CD8-positive, alpha-beta memory T cell (primary cell): ENCODE data around the gene ZBTB16. TPM values are rescaled to one million over a fixed set of nuclear protein-coding genes. Genes with fewer than 3 reads are reported as not detected.

Experiments used
- CTCF ChIA-PET: fragments of 350-600 bp; sonication (Branson Sonifier 250); formaldehyde crosslinking; loops from one replicate; lab custom pipeline; 2021; ENCODE audit warnings: antibody characterized with exemption; lab: Charles Lee
- POLR2A ChIA-PET: fragments of 350-600 bp; sonication (Branson Sonifier 250); formaldehyde crosslinking; loops from one replicate; lab custom pipeline; 2021; ENCODE audit warnings: antibody characterized with exemption; lab: Charles Lee
- DNase-seq, 5 donors: peaks; one replicate each; pipeline versions ENCODE4 v3.0.0 to v3.0.0-alpha.2; 2020 to 2022; ENCODE audit warnings: mixed read lengths in 1 of 5
- H3K27ac ChIP-seq: one replicate; pipeline ENCODE4 v1.7.0; 2013; ENCODE audit warnings: low read depth, mild to moderate bottlenecking, low read length, moderate library complexity
- H3K27me3 ChIP-seq: 2 replicates; pipeline ENCODE4 v1.7.0; 2013; ENCODE audit warnings: low read length, mild to moderate bottlenecking; ENCODE audit not compliant: insufficient read depth, poor library complexity, severe bottlenecking
- H3K36me3 ChIP-seq: 2 replicates; pipeline ENCODE4 v1.7.0; 2013; ENCODE audit warnings: mild to moderate bottlenecking, low read length, moderate library complexity; ENCODE audit not compliant: insufficient read depth
- H3K4me1 ChIP-seq: 2 replicates; pipeline ENCODE4 v1.7.0; 2013; ENCODE audit warnings: mild to moderate bottlenecking, low read length, moderate library complexity; ENCODE audit not compliant: insufficient read depth
- H3K4me3 ChIP-seq: 2 replicates; pipeline ENCODE4 v1.7.0; 2013; ENCODE audit warnings: mild to moderate bottlenecking, low read length
- H3K9me3 ChIP-seq: 2 replicates; pipeline ENCODE4 v1.7.0; 2013; ENCODE audit warnings: mild to moderate bottlenecking, low read length
- H3K27ac Mint-ChIP-seq, 8 donors: one replicate each; pipeline ENCODE4 v1.8.0; 2020 to 2021; ENCODE audit warnings: mixed read lengths in 8 of 8, mild to moderate bottlenecking in 6 of 8, inconsistent platforms in 3 of 8, moderate library complexity in 3 of 8
- H3K27me3 Mint-ChIP-seq, 2 donors: one replicate each; pipeline ENCODE4 v1.8.0; 2020 to 2021; ENCODE audit warnings: mixed read lengths in 2 of 2, mild to moderate bottlenecking in 1 of 2, moderate library complexity in 1 of 2
- H3K36me3 Mint-ChIP-seq, 3 donors: one replicate each; pipeline ENCODE4 v1.8.0; 2020 to 2021; ENCODE audit warnings: mixed read lengths in 3 of 3, inconsistent platforms in 1 of 3, mild to moderate bottlenecking in 1 of 3
- H3K4me1 Mint-ChIP-seq, 3 donors: one replicate each; pipeline ENCODE4 v1.8.0; 2020 to 2021; ENCODE audit warnings: mixed read lengths in 3 of 3, inconsistent platforms in 1 of 3, mild to moderate bottlenecking in 1 of 3
- H3K4me3 Mint-ChIP-seq, 7 donors: one replicate each; pipeline ENCODE4 v1.8.0; 2020 to 2021; ENCODE audit warnings: mixed read lengths in 7 of 7, mild to moderate bottlenecking in 6 of 7, moderate library complexity in 4 of 7, inconsistent platforms in 2 of 7
- H3K9me3 Mint-ChIP-seq, 5 donors: one replicate each; pipeline ENCODE4 v1.8.0; 2020 to 2022; ENCODE audit warnings: mixed read lengths in 5 of 5, mild to moderate bottlenecking in 3 of 5, moderate library complexity in 2 of 5, inconsistent platforms in 1 of 5
- polyA plus RNA-seq: library from polyadenylated mRNA; unstranded; fragments of 300-500 nt; fragmentation: Illumina TruSeq; gene quantifications from one replicate; pipeline ENCODE4 v1.2.3, GENCODE V29; 2021
- total RNA-seq, 2 experiments: library from RNA; stranded (reverse); gene quantifications; one replicate each; pipeline ENCODE4 v1.2.3, GENCODE V29; 2021

Gene ZBTB16
- 1 to 10 TPM; 2.1 to 2.2 TPM for total RNA-seq
- polyA plus RNA-seq = 71.9 TPM

- no peaks in the 10 kb centered on the region for H3K36me3 ChIP-seq
- peaks cover 0 to 4% (median 0%) of the 10 kb centered on the region in 3 donors for H3K36me3 Mint-ChIP-seq
- peaks cover 18 to 24% of the 10 kb centered on the region in 2 donors for H3K27me3 Mint-ChIP-seq
- H3K9me3 ChIP-seq = no peaks in the 10 kb centered on the region
- H3K27me3 ChIP-seq = peaks cover 15% of the 10 kb centered on the region
- peak within 1 kb of the TSS; percentile 69 for H3K4me3 ChIP-seq
- peak; percentile 38 to 71 (median 68) for DNase-seq
- H3K4me1 Mint-ChIP-seq = peaks cover 14 to 24% (median 16%) of the 10 kb centered on the region in 3 donors
- H3K27ac ChIP-seq = peak within 1 kb of the TSS; percentile 43
- H3K4me1 ChIP-seq = peaks cover 8% of the 10 kb centered on the region
- H3K9me3 Mint-ChIP-seq = no peaks in the 10 kb centered on the region
- ChIA-PET CTCF (interaction anchor here (0.9 to 3.2 kb wide), 13 partner anchors 9 to 203 kb away, joined by 3 to 15 read pairs (median 4); no protein-coding TSS in a partner anchor), POLR2A (interaction anchor here (0.7 kb wide), 1 partner anchor 133 kb away, joined by 4 read pairs; no protein-coding TSS in a partner anchor)
- H3K27ac Mint-ChIP-seq = peak within 1 kb of the TSS; percentile 23 to 98 (median 92)
- peak within 1 kb of the TSS; percentile 88 to 96 (median 95) for H3K4me3 Mint-ChIP-seq
Observed at GRCh38 chr11:114059278-114059983, at the start of gene ZBTB16. Gene ZBTB16, plus strand, starts transcription at chr11:114059711. Its CDS starts 3,590 bp downstream, at chr11:114063301.

- Histone ChIP-seq H3K4me1 (no peaks in the 10 kb centered on the region), H3K36me3 (no peaks in the 10 kb centered on the region), H3K27me3 (no peaks in the 10 kb centered on the region), H3K9me3 (no peaks in the 10 kb centered on the region), H3K4me3 (no peak overlapping the region), H3K27ac (no peak overlapping the region)
- Mint-ChIP-seq H3K4me3 (no peak overlapping the region), H3K4me1 (no peaks in the 10 kb centered on the region), H3K27ac (no peak overlapping the region), H3K36me3 (no peaks in the 10 kb centered on the region), H3K9me3 (no peaks in the 10 kb centered on the region), H3K27me3 (peaks cover 6 to 22% of the 10 kb centered on the region in 2 donors)
- DNase-seq = no peak
- POLR2A ChIA-PET = no interaction called here
- CTCF ChIA-PET = no interaction called here
Observed at GRCh38 chr11:114010931-114011330, 48.6 kb upstream of the ZBTB16 start.

GRCh38 chr11:114011443-114011842 is 48.1 kb upstream of the ZBTB16 start:
- DNase-seq = no peak
- no peak overlapping the region for H3K4me3 ChIP-seq
- POLR2A ChIA-PET = no interaction called here
- Mint-ChIP-seq H3K9me3 (no peaks in the 10 kb centered on the region), H3K27me3 (peaks cover 6 to 22% of the 10 kb centered on the region in 2 donors), H3K27ac (peak overlapping the region in 1 of 8 donors; percentile 3), H3K36me3 (no peaks in the 10 kb centered on the region), H3K4me3 (no peak overlapping the region), H3K4me1 (no peaks in the 10 kb centered on the region)
- no peaks in the 10 kb centered on the region for H3K4me1 ChIP-seq
- H3K9me3 ChIP-seq = no peaks in the 10 kb centered on the region
- CTCF ChIA-PET = no interaction called here
- H3K36me3 ChIP-seq = no peaks in the 10 kb centered on the region
- no peak overlapping the region for H3K27ac ChIP-seq
- H3K27me3 ChIP-seq = no peaks in the 10 kb centered on the region

- H3K27me3 ChIP-seq = no peaks in the 10 kb centered on the region
- DNase-seq = no peak
- no peak overlapping the region for H3K27ac ChIP-seq
- peak overlapping the region in 1 of 8 donors; percentile 86 for H3K27ac Mint-ChIP-seq
- H3K4me1 Mint-ChIP-seq = no peaks in the 10 kb centered on the region
- no peaks in the 10 kb centered on the region for H3K4me1 ChIP-seq
- ChIA-PET CTCF (interaction anchor here (1.0 to 1.1 kb wide), 2 partner anchors 18 to 32 kb away, joined by 3 read pairs; no protein-coding TSS in a partner anchor), POLR2A (no interaction called here)
- no peaks in the 10 kb centered on the region for H3K9me3 Mint-ChIP-seq
- peaks cover 5 to 23% of the 10 kb centered on the region in 2 donors for H3K27me3 Mint-ChIP-seq
- no peaks in the 10 kb centered on the region for H3K9me3 ChIP-seq
- no peaks in the 10 kb centered on the region for H3K36me3 Mint-ChIP-seq
- no peak overlapping the region for H3K4me3 Mint-ChIP-seq
- H3K4me3 ChIP-seq = no peak overlapping the region
- H3K36me3 ChIP-seq = no peaks in the 10 kb centered on the region
Observed at GRCh38 chr11:114015117-114015516, 44.4 kb upstream of the ZBTB16 start.

GRCh38 chr11:114016986-114017385 is 42.5 kb upstream of the ZBTB16 start:
- Mint-ChIP-seq H3K36me3 (no peaks in the 10 kb centered on the region), H3K27ac (peak overlapping the region in 1 of 8 donors; percentile 35), H3K4me1 (no peaks in the 10 kb centered on the region), H3K4me3 (no peak overlapping the region), H3K9me3 (no peaks in the 10 kb centered on the region), H3K27me3 (peaks cover 5 to 14% of the 10 kb centered on the region in 2 donors)
- no peak for DNase-seq
- H3K27ac ChIP-seq = no peak overlapping the region
- no peaks in the 10 kb centered on the region for H3K9me3 ChIP-seq
- H3K36me3 ChIP-seq = no peaks in the 10 kb centered on the region
- no peaks in the 10 kb centered on the region for H3K4me1 ChIP-seq
- no peaks in the 10 kb centered on the region for H3K27me3 ChIP-seq
- no peak overlapping the region for H3K4me3 ChIP-seq
- CTCF ChIA-PET = no interaction called here
- POLR2A ChIA-PET = no interaction called here

- Histone ChIP-seq H3K36me3 (no peaks in the 10 kb centered on the region), H3K4me1 (no peaks in the 10 kb centered on the region), H3K9me3 (no peaks in the 10 kb centered on the region), H3K4me3 (no peak overlapping the region), H3K27me3 (no peaks in the 10 kb centered on the region), H3K27ac (no peak overlapping the region)
- ChIA-PET POLR2A (no interaction called here), CTCF (interaction anchor here (1.2 to 1.9 kb wide), 2 partner anchors 9 to 243 kb away, joined by 3 to 7 read pairs; no protein-coding TSS in a partner anchor)
- no peak for DNase-seq
- H3K36me3 Mint-ChIP-seq = no peaks in the 10 kb centered on the region
- no peak overlapping the region for H3K27ac Mint-ChIP-seq
- H3K4me3 Mint-ChIP-seq = no peak overlapping the region
- H3K27me3 Mint-ChIP-seq = peaks cover 5 to 7% of the 10 kb centered on the region in 2 donors
- H3K4me1 Mint-ChIP-seq = no peaks in the 10 kb centered on the region
- no peaks in the 10 kb centered on the region for H3K9me3 Mint-ChIP-seq
Observed at GRCh38 chr11:114017723-114018122, 41.8 kb upstream of the ZBTB16 start.

GRCh38 chr11:114019046-114019445 is 40.5 kb upstream of the ZBTB16 start:
- Mint-ChIP-seq H3K27me3 (peaks cover 4 to 5% of the 10 kb centered on the region in 2 donors), H3K36me3 (no peaks in the 10 kb centered on the region), H3K4me3 (no peak overlapping the region), H3K9me3 (no peaks in the 10 kb centered on the region), H3K27ac (no peak overlapping the region), H3K4me1 (no peaks in the 10 kb centered on the region)
- H3K36me3 ChIP-seq = no peaks in the 10 kb centered on the region
- H3K9me3 ChIP-seq = no peaks in the 10 kb centered on the region
- DNase-seq = no peak
- POLR2A ChIA-PET = no interaction called here
- no peaks in the 10 kb centered on the region for H3K27me3 ChIP-seq
- no peaks in the 10 kb centered on the region for H3K4me1 ChIP-seq
- H3K4me3 ChIP-seq = no peak overlapping the region
- no peak overlapping the region for H3K27ac ChIP-seq
- CTCF ChIA-PET = interaction anchor here (0.8 to 1.9 kb wide), 2 partner anchors 17 to 242 kb away, joined by 3 to 7 read pairs; no protein-coding TSS in a partner anchor

GRCh38 chr11:114019574-114019973 is 39.9 kb upstream of the ZBTB16 start:
- no peak overlapping the region for H3K4me3 Mint-ChIP-seq
- POLR2A ChIA-PET = no interaction called here
- CTCF ChIA-PET = interaction anchor here (0.8 to 1.9 kb wide), 2 partner anchors 16 to 242 kb away, joined by 3 to 7 read pairs; no protein-coding TSS in a partner anchor

More at GRCh38 chr11:114019574-114019973, 39.9 kb upstream of the ZBTB16 start:
- H3K9me3 Mint-ChIP-seq = no peaks in the 10 kb centered on the region
- no peak overlapping the region for H3K27ac ChIP-seq
- H3K36me3 ChIP-seq = no peaks in the 10 kb centered on the region
- no peaks in the 10 kb centered on the region for H3K4me1 Mint-ChIP-seq
- H3K27ac Mint-ChIP-seq = peak overlapping the region in 1 of 8 donors; percentile 29
- DNase-seq = no peak
- H3K36me3 Mint-ChIP-seq = no peaks in the 10 kb centered on the region
- H3K4me1 ChIP-seq = no peaks in the 10 kb centered on the region
- H3K27me3 ChIP-seq = no peaks in the 10 kb centered on the region
- no peaks in the 10 kb centered on the region for H3K9me3 ChIP-seq
- peaks cover 4 to 8% of the 10 kb centered on the region in 2 donors for H3K27me3 Mint-ChIP-seq
- H3K4me3 ChIP-seq = no peak overlapping the region
